ENCODE results near the gene OSGIN1.

Gene OSGIN1

GRCh38 chr16:84003038-84003437 is 50.0 kb downstream of the OSGIN1 start:
- DNase-seq (ENCODE audit: low read depth) = no peak

DNA sequence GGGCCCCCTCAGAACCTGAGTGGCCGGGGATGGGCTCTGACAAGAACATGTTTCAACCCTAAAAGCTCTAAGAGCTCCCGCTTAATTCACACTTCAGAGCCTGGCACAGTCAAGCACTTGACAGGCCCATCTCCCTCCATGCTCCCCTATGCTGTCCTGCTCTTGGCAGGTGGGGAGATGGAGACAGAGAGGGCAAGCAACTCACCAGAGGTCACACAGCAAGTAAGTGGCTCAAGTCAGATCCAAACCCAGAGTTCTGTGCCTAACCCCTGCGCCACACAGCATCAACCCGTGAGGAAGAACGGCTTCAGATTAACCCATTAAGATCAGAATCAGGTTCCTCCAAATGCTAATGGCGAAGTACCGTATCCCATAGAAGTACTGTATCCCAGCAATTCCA is 51.4 kb downstream of the OSGIN1 start:
- no peak for DNase-seq (ENCODE audit: low read depth)

GRCh38 chr16:84005391-84005790 is 52.4 kb downstream of the OSGIN1 start:
- DNase-seq (ENCODE audit: low read depth) = no peak

- DNase-seq (ENCODE audit: low read depth) = no peak
Observed at GRCh38 chr16:84007520-84007919, 54.5 kb downstream of the OSGIN1 start.

DNA sequence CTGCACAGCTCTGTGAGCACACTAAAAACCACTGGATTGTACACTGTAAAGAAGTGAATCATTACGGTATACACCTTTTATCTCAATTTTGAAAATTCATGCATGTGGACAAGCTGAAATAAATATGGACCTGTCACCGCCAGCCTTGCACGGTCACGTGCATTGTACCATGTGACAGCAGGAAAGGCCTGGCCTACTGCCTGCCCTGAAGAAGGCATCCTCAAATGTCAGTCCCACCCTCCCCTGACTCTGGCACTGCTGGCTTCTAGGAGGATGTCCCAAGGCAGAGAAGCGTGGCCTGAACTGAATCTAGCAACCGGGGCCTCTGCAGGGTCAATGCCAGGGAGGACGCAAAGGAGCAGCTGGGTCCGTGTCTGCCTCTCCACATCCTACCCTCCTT is 54.9 kb downstream of the OSGIN1 start:
- DNase-seq (ENCODE audit: low read depth) = no peak

DNA sequence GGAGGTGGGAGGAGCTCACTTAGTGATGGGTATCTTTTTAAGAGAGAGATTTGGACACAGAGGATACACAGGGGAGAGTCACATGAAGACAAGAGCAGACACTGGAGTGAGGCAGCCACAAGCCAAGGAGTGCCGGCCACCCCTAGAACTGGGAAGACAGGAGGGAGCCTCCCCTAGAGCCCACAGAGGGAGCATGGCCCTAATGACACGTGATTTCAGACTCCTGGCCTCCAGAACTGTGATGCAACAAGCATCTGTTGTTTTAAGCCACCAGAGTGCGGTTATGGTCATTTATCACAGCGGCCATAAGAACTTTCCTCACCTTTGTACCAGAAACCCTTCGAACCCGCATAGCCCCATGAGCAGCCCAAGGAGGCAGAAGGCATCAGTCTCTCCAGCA is 56.2 kb downstream of the OSGIN1 start:
- DNase-seq (ENCODE audit: low read depth) = no peak

- peak; percentile 8 for DNase-seq (ENCODE audit: low read depth)
Observed at GRCh38 chr16:84013787-84014569, 60.9 kb downstream of the OSGIN1 start.

- no peak for DNase-seq (ENCODE audit: low read depth)
Observed at GRCh38 chr16:84014570-84015327, 61.7 kb downstream of the OSGIN1 start.

GRCh38 chr16:84015399-84015798 is 62.4 kb downstream of the OSGIN1 start:
- DNase-seq (ENCODE audit: low read depth) = no peak

All from stimulated activated CD8-positive, alpha-beta memory T cell treated with anti-CD3 and anti-CD28 coated beads, Interleukin-15, amount 100 ng/mL, for 24 hours (primary cell).